Smooth muscle cell (in vitro differentiated cells): Measurements from ENCODE around the gene CEP152. TPM values are rescaled to one million over a fixed set of nuclear protein-coding genes. Genes with fewer than 3 reads are reported as not detected.
"Not testable (repeated sequence)": the region's sequence is repeated elsewhere in the genome, so short reads cannot be mapped to it uniquely, and the experiment has no call there.

Experiments used
- DNase-seq: peaks from one replicate; lab custom pipeline; 2025; ENCODE audit not compliant: unreplicated experiment; lab: John Stamatoyannopoulos, UW
- H2AFZ ChIP-seq: fragments of 200-600 bp; sonication (generic); 2 replicates; pipeline ENCODE4 v1.6.0; 2016; ENCODE audit warnings: antibody characterized with exemption, low read depth, mild to moderate bottlenecking
- H3F3A ChIP-seq: fragments of 200-600 bp; sonication (generic); 2 replicates; pipeline ENCODE4 v1.6.0; 2017; ENCODE audit warnings: antibody characterized with exemption, low read depth
- H3K27ac ChIP-seq: fragments of 200-600 bp; sonication (generic); 2 replicates; pipeline ENCODE4 v1.5.1; 2016; ENCODE audit warnings: low read depth, mild to moderate bottlenecking
- H3K27me3 ChIP-seq: fragments of 200-600 bp; sonication (generic); 2 replicates; pipeline ENCODE4 v1.6.1; 2016; ENCODE audit warnings: low read depth, mild to moderate bottlenecking
- H3K36me3 ChIP-seq: fragments of 200-600 bp; sonication (generic); 2 replicates; pipeline ENCODE4 v1.5.1; 2016; ENCODE audit warnings: low read depth
- H3K4me1 ChIP-seq: fragments of 200-600 bp; sonication (generic); 2 replicates; pipeline ENCODE4 v1.5.1; 2016; ENCODE audit warnings: low read depth
- H3K4me2 ChIP-seq: fragments of 200-600 bp; sonication (generic); 2 replicates; pipeline ENCODE4 v1.6.0; 2016; ENCODE audit warnings: mild to moderate bottlenecking
- H3K4me3 ChIP-seq: fragments of 200-600 bp; sonication (generic); 2 replicates; pipeline ENCODE4 v1.5.1; 2016; ENCODE audit warnings: mild to moderate bottlenecking
- H3K79me2 ChIP-seq: fragments of 200-600 bp; sonication (generic); 2 replicates; pipeline ENCODE4 v1.6.0; 2016; ENCODE audit warnings: low read depth, mild to moderate bottlenecking
- H3K9ac ChIP-seq: fragments of 200-600 bp; sonication (generic); 2 replicates; pipeline ENCODE4 v1.6.0; 2016; ENCODE audit warnings: low read depth
- H3K9me3 ChIP-seq: fragments of 200-600 bp; sonication (generic); replicated peaks from 2 replicates; pipeline ENCODE4 v1.5.1; 2016; ENCODE audit warnings: low read depth
- H4K20me1 ChIP-seq: fragments of 200-600 bp; sonication (generic); 2 replicates; pipeline ENCODE4 v1.6.0; 2016; ENCODE audit warnings: low read depth
- WGBS: methylation state at CpG from one replicate; pipeline ENCODE4 v1.1.7; 2016; ENCODE audit warnings: low lambda C conversion rate; 5-methylcytosine and 5-hydroxymethylcytosine counted together
- polyA plus RNA-seq: library from polyadenylated mRNA; unstranded; fragments of >200 nt; fragmentation: Nextera tagmentation; extraction: Ambion mirVana; gene quantifications from 2 replicates; pipeline ENCODE4 v1.2.1, GENCODE V29; 2016
- total RNA-seq: library from RNA; depleted of rRNA; stranded (reverse); fragments of >200 nt; gene quantifications from 2 replicates; pipeline ENCODE4 v1.2.3, GENCODE V29; 2014
- TF ChIP-seq, protein P1 (sequence below): fragments of 200-600 bp; sonication (generic); IDR thresholded peaks from 2 replicates; pipeline ENCODE4 v1.5.1; 2017; ENCODE audit warnings: borderline replicate concordance, mild to moderate bottlenecking, antibody characterized with exemption; ENCODE audit not compliant: insufficient read depth, poor library complexity, severe bottlenecking

CEP152 gene
- total and polyA plus RNA-seq, 2 experiments from 2014 or later: 3.9 to 37.5 TPM

- Histone ChIP-seq H3K9me3 (no peaks in the 10 kb centered on the region), H4K20me1 (no peaks in the 10 kb centered on the region), H3K27me3 (no peaks in the 10 kb centered on the region), H2AFZ (no peak overlapping the region), H3K27ac (peak overlapping the region; percentile 32), H3F3A (peaks cover 3% of the 10 kb centered on the region), H3K4me3 (no peak overlapping the region), H3K9ac (no peak overlapping the region), H3K4me2 (no peak overlapping the region), H3K4me1 (peaks cover 3% of the 10 kb centered on the region), H3K36me3 (no peaks in the 10 kb centered on the region), H3K79me2 (no peaks in the 10 kb centered on the region)
- TF ChIP-seq, protein P1, sequence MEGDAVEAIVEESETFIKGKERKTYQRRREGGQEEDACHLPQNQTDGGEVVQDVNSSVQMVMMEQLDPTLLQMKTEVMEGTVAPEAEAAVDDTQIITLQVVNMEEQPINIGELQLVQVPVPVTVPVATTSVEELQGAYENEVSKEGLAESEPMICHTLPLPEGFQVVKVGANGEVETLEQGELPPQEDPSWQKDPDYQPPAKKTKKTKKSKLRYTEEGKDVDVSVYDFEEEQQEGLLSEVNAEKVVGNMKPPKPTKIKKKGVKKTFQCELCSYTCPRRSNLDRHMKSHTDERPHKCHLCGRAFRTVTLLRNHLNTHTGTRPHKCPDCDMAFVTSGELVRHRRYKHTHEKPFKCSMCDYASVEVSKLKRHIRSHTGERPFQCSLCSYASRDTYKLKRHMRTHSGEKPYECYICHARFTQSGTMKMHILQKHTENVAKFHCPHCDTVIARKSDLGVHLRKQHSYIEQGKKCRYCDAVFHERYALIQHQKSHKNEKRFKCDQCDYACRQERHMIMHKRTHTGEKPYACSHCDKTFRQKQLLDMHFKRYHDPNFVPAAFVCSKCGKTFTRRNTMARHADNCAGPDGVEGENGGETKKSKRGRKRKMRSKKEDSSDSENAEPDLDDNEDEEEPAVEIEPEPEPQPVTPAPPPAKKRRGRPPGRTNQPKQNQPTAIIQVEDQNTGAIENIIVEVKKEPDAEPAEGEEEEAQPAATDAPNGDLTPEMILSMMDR: no peak
- 14% methylated on average over 2 of the region's 2 CpGs for WGBS
- DNase-seq: no peak
Measured at GRCh38 chr15:48856942-48857341, 46.1 kb upstream of the CEP152 start.

DNA sequence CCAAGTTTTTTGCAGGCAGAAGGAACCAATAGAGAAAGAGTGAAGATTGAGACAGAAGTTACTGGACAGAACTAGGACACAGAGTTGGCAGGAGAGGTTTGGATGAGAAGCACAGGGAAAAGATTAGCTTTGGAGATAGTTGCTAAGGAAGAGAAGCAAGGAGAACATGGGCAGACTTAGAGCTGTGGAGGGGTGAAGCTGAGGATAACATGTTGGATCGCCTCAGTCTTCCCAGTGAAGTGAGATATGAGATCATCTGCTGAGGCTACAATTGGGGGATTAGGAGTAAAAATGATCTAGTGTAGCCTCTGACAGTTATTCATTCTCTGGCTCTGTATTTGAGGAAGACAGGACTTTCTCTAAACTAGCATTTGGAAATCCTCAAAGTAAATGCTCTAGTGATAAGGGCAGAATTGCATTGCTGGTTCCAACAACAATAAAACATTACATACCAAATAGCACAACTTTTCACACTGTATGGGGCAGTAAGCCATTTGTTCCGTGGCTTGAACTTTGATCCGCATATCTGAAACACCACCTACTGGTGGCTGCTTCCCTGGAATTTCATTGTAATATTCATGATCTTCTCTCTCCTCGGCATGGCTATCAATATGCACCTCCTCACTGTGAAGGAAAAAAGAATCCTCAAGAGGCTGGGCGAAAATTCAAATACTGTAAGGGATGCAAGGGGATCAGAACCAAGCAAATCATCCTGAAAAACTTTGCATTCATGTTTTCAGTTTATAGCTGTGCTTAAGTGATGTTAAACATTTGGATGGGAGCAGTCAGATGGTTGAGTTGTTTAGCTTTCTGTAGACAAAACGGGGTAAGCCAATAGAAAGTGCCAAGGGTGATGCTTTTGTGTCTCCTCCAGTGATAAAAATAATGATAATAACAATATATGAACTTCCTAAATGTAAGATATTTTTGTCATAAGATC is 44.9 kb upstream of the CEP152 start:
- Histone ChIP-seq H3K36me3 (no peaks in the 10 kb centered on the region), H3K9me3 (no peaks in the 10 kb centered on the region), H3K4me1 (peaks cover 3% of the 10 kb centered on the region), H4K20me1 (no peaks in the 10 kb centered on the region), H3K9ac (no peak overlapping the region), H3F3A (peaks cover 3% of the 10 kb centered on the region), H3K4me3 (no peak overlapping the region), H2AFZ (peak overlapping the region; percentile 59), H3K27ac (no peak overlapping the region), H3K27me3 (no peaks in the 10 kb centered on the region), H3K4me2 (peak overlapping the region; percentile 7), H3K79me2 (no peaks in the 10 kb centered on the region)
- 21% methylated on average over 6 of the region's 6 CpGs for WGBS
- DNase-seq: no peak
- TF ChIP-seq, protein P1: peak; percentile 48

GRCh38 chr15:48854434-48854833 is 43.6 kb upstream of the CEP152 start:
- not testable (repeated sequence) for H4K20me1 ChIP-seq, H3K4me3 ChIP-seq, H3K9me3 ChIP-seq, H3K4me1 ChIP-seq, H3K79me2 ChIP-seq, H3K27ac ChIP-seq, H3K4me2 ChIP-seq, H2AFZ ChIP-seq, H3F3A ChIP-seq, H3K36me3 ChIP-seq, DNase-seq, H3K27me3 ChIP-seq, H3K9ac ChIP-seq
- 98% methylated on average over 3 of the region's 3 CpGs for WGBS

GRCh38 chr15:48851956-48852355 is 41.1 kb upstream of the CEP152 start:
- H2AFZ ChIP-seq: no peak overlapping the region
- H3K4me2 ChIP-seq: no peak overlapping the region
- DNase-seq: no peak
- TF ChIP-seq, protein P1: no peak
- H4K20me1 ChIP-seq: no peaks in the 10 kb centered on the region
- no peak overlapping the region for H3K27ac ChIP-seq
- H3K4me3 ChIP-seq: no peak overlapping the region
- H3K79me2 ChIP-seq: no peaks in the 10 kb centered on the region
- no peak overlapping the region for H3K9ac ChIP-seq
- H3K36me3 ChIP-seq: no peaks in the 10 kb centered on the region
- peaks cover 3% of the 10 kb centered on the region for H3F3A ChIP-seq
- no peaks in the 10 kb centered on the region for H3K27me3 ChIP-seq
- H3K4me1 ChIP-seq: no peaks in the 10 kb centered on the region
- no peaks in the 10 kb centered on the region for H3K9me3 ChIP-seq
